Endothelial cell of umbilical vein (primary cell): Measurements from ENCODE around the gene PARD3B. TPM values are rescaled to one million over a fixed set of nuclear protein-coding genes. Genes with fewer than 3 reads are reported as not detected.
A peak's percentile ranks its signal among the peaks of the same experiment; 100 is the strongest.

ENCODE experiments used
- BruUV-seq: library from RNA; stranded (reverse); fragments of 400-500 nt; replicated peaks from 2 replicates; lab custom pipeline; 2021; lab: Mats Ljungman, UMichigan
- CTCF ChIA-PET: fragments of 300-600, 350-600 bp; sonication (Branson Sonifier 250); formaldehyde crosslinking; loops from one replicate; lab custom pipeline; 2021; ENCODE audit warnings: antibody characterized with exemption, inconsistent platforms; lab: Charles Lee
- POLR2A ChIA-PET: fragments of 300-600, 350-600 bp; sonication (Branson Sonifier 250); formaldehyde crosslinking; loops from one replicate; lab custom pipeline; 2021; ENCODE audit warnings: antibody characterized with exemption, inconsistent platforms; lab: Charles Lee
- DNase-seq: peaks from one replicate; pipeline ENCODE4 v3.0.0-alpha.2; 2011; ENCODE audit warnings: low read depth, low spot score
- FAIRE-seq: peaks from 2 replicates; lab custom pipeline; 2011; peaks lifted over from hg19 to GRCh38; lab: Jason Lieb, UNC
- H2AFZ ChIP-seq: 2 replicates; pipeline ENCODE4 v1.6.0; 2012; ENCODE audit warnings: low read depth, low read length, control low read depth, inconsistent platforms
- H3K27ac ChIP-seq: 2 replicates; pipeline ENCODE4 v1.5.1; 2011; ENCODE audit warnings: low read depth, mild to moderate bottlenecking, control low read depth, low read length, moderate library complexity; ENCODE audit not compliant: insufficient read depth
- H3K27me3 ChIP-seq, 2 experiments: 2 replicates each; pipeline versions ENCODE4 v1.6.0 to v1.6.1; 2011; ENCODE audit warnings: low read length in 2 of 2, mixed read lengths in 1 of 2; ENCODE audit not compliant: control insufficient read depth in 2 of 2, insufficient read depth in 2 of 2
- H3K36me3 ChIP-seq, 2 experiments: 2 replicates in 1 of 2; 3 replicates in 1 of 2; pipeline ENCODE4 v1.5.1; 2011; ENCODE audit warnings: low read length in 2 of 2, mild to moderate bottlenecking in 1 of 2, moderate library complexity in 1 of 2; ENCODE audit not compliant: control insufficient read depth in 2 of 2, insufficient read depth in 2 of 2; ENCODE audit errors: extremely low read depth in 1 of 2
- H3K4me1 ChIP-seq: 3 replicates; pipeline ENCODE4 v1.5.1; 2011; ENCODE audit warnings: mild to moderate bottlenecking, low read length; ENCODE audit not compliant: control insufficient read depth, insufficient read depth; ENCODE audit errors: extremely low read depth
- H3K4me2 ChIP-seq: 2 replicates; pipeline ENCODE4 v1.6.1; 2011; ENCODE audit warnings: low read length, control low read depth, mixed read lengths; ENCODE audit not compliant: insufficient read depth
- H3K4me3 ChIP-seq, 3 experiments: fragments of 200-600 bp in 1 of 3; sonication (generic), shearing (Covaris generic) in 1 of 3; replicated peaks in 1 of 3; 2 replicates each; pipeline ENCODE4 v1.5.1; 2011 to 2016; ENCODE audit warnings: control low read depth in 3 of 3, low read length in 3 of 3, mild to moderate bottlenecking in 2 of 3, inconsistent platforms in 1 of 3, low read depth in 1 of 3, moderate library complexity in 1 of 3; ENCODE audit not compliant: insufficient read depth in 1 of 3
- H3K79me2 ChIP-seq: 2 replicates; pipeline ENCODE4 v1.6.0; 2012; ENCODE audit warnings: low read length, inconsistent platforms; ENCODE audit not compliant: control insufficient read depth, insufficient read depth
- H3K9ac ChIP-seq: replicated peaks from 2 replicates; pipeline ENCODE3; 2011; ENCODE audit warnings: low read length, control low read depth; ENCODE audit not compliant: insufficient read depth; ENCODE audit errors: extremely low read depth
- H3K9me1 ChIP-seq: replicated peaks from 3 replicates; pipeline ENCODE4 v1.6.0; 2011; ENCODE audit warnings: mild to moderate bottlenecking, low read length; ENCODE audit not compliant: control insufficient read depth, insufficient read depth; ENCODE audit errors: extremely low read depth
- H3K9me3 ChIP-seq: replicated peaks from 2 replicates; pipeline ENCODE4 v1.5.1; 2012; ENCODE audit warnings: low read length, inconsistent platforms; ENCODE audit not compliant: control insufficient read depth, insufficient read depth
- H4K20me1 ChIP-seq: replicated peaks from 2 replicates; pipeline ENCODE3; 2011; ENCODE audit warnings: mild to moderate bottlenecking, low read length; ENCODE audit not compliant: control insufficient read depth, insufficient read depth; ENCODE audit errors: extremely low read depth
- CTCF ChIP-seq, 2 donors: IDR thresholded peaks; 1 replicate in 1 of 2; 2 replicates in 1 of 2; pipeline ENCODE4 v1.5.1; 2011; ENCODE audit warnings: low read length in 2 of 2, mild to moderate bottlenecking in 2 of 2, moderate library complexity in 2 of 2, control low read depth in 1 of 2, inconsistent platforms in 1 of 2, low read depth in 1 of 2; ENCODE audit not compliant: insufficient read depth in 1 of 2; ENCODE audit errors: extremely low read depth in 1 of 2
- EZH2 ChIP-seq: IDR thresholded peaks from 2 replicates; pipeline ENCODE4 v1.6.1; 2012; ENCODE audit warnings: borderline replicate concordance, low read depth, mild to moderate bottlenecking, moderate library complexity, low read length, inconsistent platforms; ENCODE audit not compliant: severe bottlenecking
- FOS ChIP-seq: IDR thresholded peaks from 2 replicates; pipeline ENCODE4 v1.6.1; 2011; ENCODE audit warnings: mild to moderate bottlenecking, low read length, moderate library complexity, borderline replicate concordance; ENCODE audit not compliant: insufficient read depth
- GATA2 ChIP-seq: IDR thresholded peaks from 2 replicates; pipeline ENCODE4 v1.7.0; 2011; ENCODE audit warnings: low read depth, mild to moderate bottlenecking, moderate library complexity, mixed read lengths, low read length; ENCODE audit not compliant: insufficient read length, insufficient read depth
- JUN ChIP-seq: IDR thresholded peaks from 2 replicates; pipeline ENCODE4 v1.6.1; 2011; ENCODE audit warnings: borderline replicate concordance, low read depth; ENCODE audit not compliant: insufficient read length, insufficient read depth
- MYC ChIP-seq: IDR thresholded peaks from one replicate; pipeline ENCODE4 v1.6.1; 2011; ENCODE audit warnings: mild to moderate bottlenecking, low read depth, low read length
- POLR2A ChIP-seq: IDR thresholded peaks from 2 replicates; pipeline ENCODE4 v1.6.1; 2012; ENCODE audit warnings: low read depth, mild to moderate bottlenecking, control low read depth, low read length
- dilution Hi-C: fragments of 300-500 bp; cut with MboI; formaldehyde crosslinking; loops from one replicate; pipeline ENCODE4 v1.15.0; 2019; ENCODE audit warnings: low sequenced_read_pairs; ENCODE audit not compliant: extremely low pct_ligation_motif_present
- intact Hi-C: fragments of 100-400 bp; cut with micrococcal nuclease; formaldehyde crosslinking; loops from one replicate; pipeline ENCODE4 v1.10.0; 2022
- polyA plus RNA-seq, 4 experiments: library from polyadenylated mRNA; depleted of rRNA in 3 of 4; stranded (reverse) in 3 of 4; unstranded in 1 of 4; fragments of >200 nt; gene quantifications; 2 replicates each; pipeline versions ENCODE4 v1.2.1 to v1.2.3, GENCODE V29; 2011 to 2012; ENCODE audit warnings: missing spikeins in 1 of 4
- total RNA-seq: library from RNA; stranded (reverse); gene quantifications from 2 replicates; pipeline ENCODE4 v1.2.3, GENCODE V29; 2021

The PARD3B gene
- total and polyA plus RNA-seq, 2 donors (not counting 3 experiments of a cell fraction or from before 2014, with no cell fraction given), result 2.2 to 30.9 TPM

DNA sequence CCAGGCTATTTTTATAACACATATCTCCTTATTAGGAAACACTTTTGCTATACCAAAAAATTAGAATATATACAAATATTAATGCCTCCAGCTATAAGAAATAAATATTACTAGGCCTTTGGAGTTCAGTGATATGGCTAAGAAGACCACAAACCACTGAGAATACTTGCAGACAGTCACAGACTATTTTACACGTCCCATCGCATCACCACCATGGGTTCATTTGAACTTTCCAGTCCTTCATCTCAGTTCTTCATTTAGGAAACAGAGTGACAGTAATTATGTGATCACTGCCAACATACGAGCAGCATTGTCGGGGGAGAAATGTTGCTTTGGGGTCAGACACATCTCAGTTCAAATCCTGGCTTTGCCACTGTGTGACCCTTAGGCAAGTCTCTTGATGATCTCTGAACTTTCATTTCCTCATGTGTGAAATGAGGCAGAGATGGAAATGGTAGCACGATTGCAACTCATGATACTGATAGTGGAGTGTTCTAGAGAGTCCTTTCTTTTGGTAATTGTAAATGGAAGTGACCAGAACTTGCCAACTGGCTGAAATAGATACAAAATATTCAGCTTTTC, 998.1 kb downstream of the PARD3B start:
- ChIA-PET POLR2A (no interaction called here), CTCF (interaction anchor here (1.1 kb wide), 1 partner anchor 11 kb away, joined by 4 read pairs; no protein-coding TSS in a partner anchor)
- no TSS peak for BruUV-seq
- Histone ChIP-seq H3K4me2 (no peak overlapping the region), H2AFZ (no peak overlapping the region), H3K27me3 (no peaks in the 10 kb centered on the region), H3K9me1 (no peaks in the 10 kb centered on the region), H3K4me3 (no peak overlapping the region), H3K9ac (no peak overlapping the region), H3K9me3 (no peaks in the 10 kb centered on the region), H3K79me2 (no peaks in the 10 kb centered on the region), H3K36me3 (no peaks in the 10 kb centered on the region), H3K27ac (no peak overlapping the region), H4K20me1 (no peaks in the 10 kb centered on the region), H3K4me1 (no peaks in the 10 kb centered on the region)
- no peak for TF ChIP-seq GATA2
- TF ChIP-seq POLR2A, result no peak
- no peak for TF ChIP-seq FOS
- TF ChIP-seq MYC, result no peak
- no peak for TF ChIP-seq CTCF (IDR thresholded peaks at IDR 0.05; ENCODE audit: extremely low read depth in 1 of 2, insufficient read depth in 1 of 2, low read depth in 1 of 2, low read length in 2 of 2)
- no peak for TF ChIP-seq EZH2
- no peak for TF ChIP-seq JUN
- dilution Hi-C loops (no loop called here), intact Hi-C loops (no loop called here)
- DNase-seq (no peak), FAIRE-seq (peak; percentile 12)
